GM21381 (cell line): Measurements from ENCODE around the gene NFE2L3.
A peak's percentile ranks its signal among the peaks of the same experiment; 100 is the strongest.
"Not testable (repeated sequence)": the region's sequence is repeated elsewhere in the genome, so short reads cannot be mapped to it uniquely, and the experiment has no call there.

Experiments used
- ATAC-seq: cut with Tn5 transposase; IDR thresholded peaks from one replicate; pipeline ENCODE4 v1.9.1; 2021; ENCODE audit warnings: mild to moderate bottlenecking, moderate library complexity; ENCODE audit not compliant: unreplicated experiment

The NFE2L3 gene

GRCh38 chr7:26151953-26152781 lies at the start of gene NFE2L3:
Gene NFE2L3, plus strand, starts transcription at chr7:26152198. Its CDS starts 301 bp downstream, at chr7:26152499.
- peak; percentile 70 for ATAC-seq

GRCh38 chr7:26103596-26103995 lies 48.4 kb upstream of the NFE2L3 start:
- no peak for ATAC-seq

- no peak for ATAC-seq
Observed at GRCh38 chr7:26105236-26105635, 46.8 kb upstream of the NFE2L3 start.

- ATAC-seq: no peak
Observed at GRCh38 chr7:26105931-26106330, 46.1 kb upstream of the NFE2L3 start.

- no peak for ATAC-seq
Observed at GRCh38 chr7:26112203-26112740, 39.7 kb upstream of the NFE2L3 start.

- ATAC-seq: no peak
Observed at GRCh38 chr7:26115650-26116049, 36.3 kb upstream of the NFE2L3 start.

- no peak for ATAC-seq
Observed at GRCh38 chr7:26117142-26117807, 34.7 kb upstream of the NFE2L3 start.

- no peak for ATAC-seq
Observed at GRCh38 chr7:26117970-26118369, 34.0 kb upstream of the NFE2L3 start.

GRCh38 chr7:26122745-26123144 lies 29.3 kb upstream of the NFE2L3 start:
- no peak for ATAC-seq

- ATAC-seq: not testable (repeated sequence)
Observed at GRCh38 chr7:26124775-26125174, 27.2 kb upstream of the NFE2L3 start.

- ATAC-seq: no peak
Observed at GRCh38 chr7:26127411-26127810, 24.6 kb upstream of the NFE2L3 start.

- no peak for ATAC-seq
Observed at GRCh38 chr7:26131056-26131589, 20.9 kb upstream of the NFE2L3 start.

- no peak for ATAC-seq
Observed at GRCh38 chr7:26135076-26135475, 16.9 kb upstream of the NFE2L3 start.

GRCh38 chr7:26135551-26135950 lies 16.4 kb upstream of the NFE2L3 start:
- ATAC-seq: no peak

- ATAC-seq: no peak
Observed at GRCh38 chr7:26136831-26137230, 15.2 kb upstream of the NFE2L3 start.

- no peak for ATAC-seq
Observed at GRCh38 chr7:26140380-26140779, 11.6 kb upstream of the NFE2L3 start.

GRCh38 chr7:26141077-26141476 lies 10.9 kb upstream of the NFE2L3 start:
- no peak for ATAC-seq

- ATAC-seq: no peak
Observed at GRCh38 chr7:26143298-26144048, 8.5 kb upstream of the NFE2L3 start.

- ATAC-seq: no peak
Observed at GRCh38 chr7:26144184-26145080, 7.6 kb upstream of the NFE2L3 start.

GRCh38 chr7:26145238-26145637 lies 6.8 kb upstream of the NFE2L3 start:
- no peak for ATAC-seq
